Mesendoderm (in vitro differentiated cells): ENCODE data around the gene CCDC134.

Experiments used
- DNase-seq: peaks from one replicate; pipeline ENCODE4 v3.0.0; 2013
- H2AK5ac ChIP-seq: 2 replicates; pipeline ENCODE4 v1.6.1; 2013; ENCODE audit warnings: low read length, inconsistent platforms
- H2BK120ac ChIP-seq: 2 replicates; pipeline ENCODE4 v1.6.1; 2013; ENCODE audit warnings: low read depth, mild to moderate bottlenecking, low read length, moderate library complexity, mixed read lengths
- H2BK15ac ChIP-seq: replicated peaks from 2 replicates; pipeline ENCODE4 v1.6.1; 2013; ENCODE audit warnings: low read depth, mild to moderate bottlenecking, moderate library complexity
- H2BK5ac ChIP-seq: 2 replicates; pipeline ENCODE4 v1.6.1; 2013; ENCODE audit warnings: low read length, inconsistent platforms
- H3K18ac ChIP-seq: 2 replicates; pipeline ENCODE4 v1.6.1; 2013; ENCODE audit warnings: mild to moderate bottlenecking, low read length, mixed read lengths
- H3K23ac ChIP-seq: one replicate; pipeline ENCODE4 v1.6.1; 2013; ENCODE audit warnings: low read length
- H3K27ac ChIP-seq: 2 replicates; pipeline ENCODE4 v1.5.1; 2013; ENCODE audit warnings: low read depth, mild to moderate bottlenecking, inconsistent platforms, low read length, moderate library complexity
- H3K27me3 ChIP-seq: 2 replicates; pipeline ENCODE4 v1.6.1; 2013; ENCODE audit warnings: low read length, control low read depth, mild to moderate bottlenecking, inconsistent platforms; ENCODE audit not compliant: insufficient read depth, poor library complexity
- H3K36me3 ChIP-seq: 2 replicates; pipeline ENCODE4 v1.6.1; 2013; ENCODE audit warnings: low read length, inconsistent platforms; ENCODE audit not compliant: control insufficient read depth, insufficient read depth
- H3K4ac ChIP-seq: one replicate; pipeline ENCODE4 v1.6.1; 2013; ENCODE audit warnings: low read depth, mild to moderate bottlenecking, low read length, moderate library complexity
- H3K4me1 ChIP-seq: 2 replicates; pipeline ENCODE4 v1.6.1; 2013; ENCODE audit warnings: low read depth, low read length, inconsistent platforms; ENCODE audit not compliant: control insufficient read depth
- H3K4me2 ChIP-seq: 2 replicates; pipeline ENCODE4 v1.6.1; 2013; ENCODE audit warnings: low read length
- H3K4me3 ChIP-seq: 2 replicates; pipeline ENCODE4 v1.5.1; 2013; ENCODE audit warnings: mild to moderate bottlenecking, low read length
- H3K56ac ChIP-seq: one replicate; pipeline ENCODE4 v1.6.1; 2013; ENCODE audit warnings: low read length
- H3K79me1 ChIP-seq: 2 replicates; pipeline ENCODE4 v1.6.1; 2013; ENCODE audit warnings: low read length, inconsistent platforms
- H3K79me2 ChIP-seq: 2 replicates; pipeline ENCODE4 v1.6.1; 2013; ENCODE audit warnings: mild to moderate bottlenecking, low read length; ENCODE audit not compliant: control insufficient read depth, insufficient read depth
- H3K9ac ChIP-seq: 2 replicates; pipeline ENCODE4 v1.6.1; 2013; ENCODE audit warnings: low read length, inconsistent platforms
- H4K5ac ChIP-seq: one replicate; pipeline ENCODE4 v1.6.1; 2013; ENCODE audit warnings: low read length
- H4K8ac ChIP-seq: one replicate; pipeline ENCODE4 v1.6.1; 2013; ENCODE audit warnings: low read depth, mild to moderate bottlenecking, control low read depth, low read length, moderate library complexity
- WGBS: extraction: QIAGEN DNeasy Blood & Tissue Kit; methylation state at CpG from one replicate; pipeline ENCODE4 v1.1.7; 2013; ENCODE audit warnings: low lambda C conversion rate, missing lambda C conversion rate; ENCODE audit not compliant: insufficient coverage; ENCODE audit errors: extremely low coverage; 5-methylcytosine and 5-hydroxymethylcytosine counted together

CCDC134 gene

GRCh38 chr22:41780746-41781505 is 19.6 kb upstream of the CCDC134 start:
- Histone ChIP-seq H3K79me1 (no peaks in the 10 kb centered on the region), H3K27me3 (no peaks in the 10 kb centered on the region), H3K4me3 (no peak overlapping the region), H3K4me1 (no peaks in the 10 kb centered on the region), H3K56ac (no peak overlapping the region), H3K9ac (no peak overlapping the region), H3K4ac (no peak overlapping the region), H3K36me3 (no peaks in the 10 kb centered on the region), H3K79me2 (no peaks in the 10 kb centered on the region), H2BK15ac (no peak overlapping the region), H2BK5ac (no peak overlapping the region), H3K18ac (no peak overlapping the region), H3K4me2 (no peak overlapping the region), H2BK120ac (no peak overlapping the region), H4K5ac (no peak overlapping the region), H2AK5ac (no peak overlapping the region), H3K23ac (no peak overlapping the region), H4K8ac (no peak overlapping the region), H3K27ac (no peak overlapping the region)
- no CpG with 5 or more reads among the region's 11 CpGs for WGBS
- DNase-seq: peak; percentile 28

- Histone ChIP-seq H3K4me2 (no peak overlapping the region), H2AK5ac (no peak overlapping the region), H3K27me3 (no peaks in the 10 kb centered on the region), H2BK15ac (no peak overlapping the region), H3K4me1 (no peaks in the 10 kb centered on the region), H2BK120ac (no peak overlapping the region), H3K9ac (no peak overlapping the region), H3K18ac (no peak overlapping the region), H2BK5ac (no peak overlapping the region), H3K56ac (peak overlapping the region; percentile 56), H4K5ac (no peak overlapping the region), H3K79me1 (no peaks in the 10 kb centered on the region), H3K36me3 (no peaks in the 10 kb centered on the region), H4K8ac (no peak overlapping the region), H3K4ac (no peak overlapping the region), H3K27ac (no peak overlapping the region), H3K79me2 (no peaks in the 10 kb centered on the region), H3K4me3 (no peak overlapping the region), H3K23ac (no peak overlapping the region)
- no CpG with 5 or more reads among the region's 1 CpG for WGBS
- no peak for DNase-seq
Observed at GRCh38 chr22:41781507-41781906, 19.0 kb upstream of the CCDC134 start.

DNA sequence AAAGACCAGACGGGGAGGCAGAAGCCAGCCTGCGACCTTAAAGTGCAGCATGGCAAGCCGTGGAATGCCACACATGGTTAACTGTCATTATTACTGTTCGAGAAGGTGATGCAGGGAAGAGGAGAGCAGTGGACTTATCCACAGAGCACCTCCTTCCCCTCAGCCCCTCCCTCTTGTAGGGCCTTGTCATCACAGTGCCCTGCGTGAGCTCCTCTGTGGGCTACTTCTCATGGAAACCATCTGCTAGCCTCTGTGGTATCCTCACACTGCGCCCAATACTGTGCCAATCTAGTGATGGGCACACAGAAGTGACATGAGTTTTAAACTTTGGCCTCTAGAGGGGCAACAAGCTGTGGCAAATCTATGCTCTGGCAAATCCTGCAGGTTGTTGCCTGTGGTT is 18.2 kb upstream of the CCDC134 start:
- Histone ChIP-seq H3K79me2 (no peaks in the 10 kb centered on the region), H3K56ac (no peak overlapping the region), H2BK120ac (no peak overlapping the region), H3K4me3 (no peak overlapping the region), H3K79me1 (no peaks in the 10 kb centered on the region), H2BK15ac (no peak overlapping the region), H3K9ac (no peak overlapping the region), H3K23ac (no peak overlapping the region), H2BK5ac (no peak overlapping the region), H3K36me3 (no peaks in the 10 kb centered on the region), H3K27ac (no peak overlapping the region), H3K4me2 (no peak overlapping the region), H3K18ac (no peak overlapping the region), H3K27me3 (no peaks in the 10 kb centered on the region), H3K4me1 (no peaks in the 10 kb centered on the region), H2AK5ac (no peak overlapping the region), H3K4ac (no peak overlapping the region), H4K8ac (no peak overlapping the region), H4K5ac (no peak overlapping the region)
- no CpG with 5 or more reads among the region's 6 CpGs for WGBS
- DNase-seq: no peak

DNA sequence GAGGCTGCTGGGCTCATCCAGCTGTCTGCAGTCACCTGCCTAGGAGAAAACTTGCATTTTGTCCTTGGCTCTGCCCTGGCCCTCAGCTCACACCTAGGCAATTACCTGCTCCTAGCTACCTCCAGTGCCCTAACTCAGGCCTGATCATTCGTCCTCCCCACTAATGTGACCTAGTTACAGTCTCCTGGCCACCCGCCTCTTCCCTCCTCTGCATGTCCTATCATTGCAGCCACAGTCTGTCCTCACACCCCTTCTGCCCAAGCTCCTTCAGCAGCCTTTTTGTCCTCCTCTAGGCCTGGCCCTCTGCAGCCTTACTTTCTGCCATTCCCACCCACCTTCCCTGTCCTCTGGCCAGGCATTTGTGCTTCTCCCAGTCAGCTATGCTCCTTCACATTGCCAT is 17.7 kb upstream of the CCDC134 start:
- H2AK5ac ChIP-seq: no peak overlapping the region
- H3K9ac ChIP-seq: no peak overlapping the region
- WGBS: no CpG with 5 or more reads among the region's 2 CpGs
- H3K36me3 ChIP-seq: no peaks in the 10 kb centered on the region
- H3K4me1 ChIP-seq: no peaks in the 10 kb centered on the region
- H2BK5ac ChIP-seq: no peak overlapping the region
- H4K5ac ChIP-seq: no peak overlapping the region
- H3K79me2 ChIP-seq: no peaks in the 10 kb centered on the region
- no peaks in the 10 kb centered on the region for H3K27me3 ChIP-seq
- no peak overlapping the region for H4K8ac ChIP-seq
- H3K27ac ChIP-seq: no peak overlapping the region
- no peak overlapping the region for H3K23ac ChIP-seq
- DNase-seq: no peak
- H3K79me1 ChIP-seq: no peaks in the 10 kb centered on the region
- no peak overlapping the region for H3K56ac ChIP-seq
- H3K4me3 ChIP-seq: no peak overlapping the region
- no peak overlapping the region for H3K4me2 ChIP-seq
- H3K18ac ChIP-seq: no peak overlapping the region
- no peak overlapping the region for H3K4ac ChIP-seq
- no peak overlapping the region for H2BK120ac ChIP-seq
- no peak overlapping the region for H2BK15ac ChIP-seq

DNA sequence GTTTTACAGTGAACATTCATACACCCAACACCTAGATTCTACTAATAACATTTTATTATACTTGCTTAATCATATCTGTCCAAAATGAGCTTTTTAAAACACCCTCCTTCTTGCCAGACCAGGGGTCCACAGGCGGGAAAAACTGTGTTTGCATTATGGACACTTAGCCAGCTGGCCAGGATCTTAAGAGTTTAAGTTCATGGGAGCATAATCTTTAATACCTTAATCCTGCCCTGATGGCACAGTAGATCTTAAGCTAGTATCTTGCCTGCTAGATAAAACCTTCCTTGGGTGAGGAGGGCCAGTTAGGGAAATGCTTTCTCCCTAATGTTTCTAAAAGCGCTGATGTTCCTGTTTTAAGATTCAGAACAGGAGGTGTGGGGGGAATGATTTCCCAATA is 13.1 kb upstream of the CCDC134 start:
- no peak overlapping the region for H3K4me2 ChIP-seq
- H3K56ac ChIP-seq: no peak overlapping the region
- H3K27ac ChIP-seq: no peak overlapping the region
- no peak overlapping the region for H3K4me3 ChIP-seq
- no peaks in the 10 kb centered on the region for H3K27me3 ChIP-seq
- H2BK15ac ChIP-seq: no peak overlapping the region
- no peak overlapping the region for H2BK5ac ChIP-seq
- H4K5ac ChIP-seq: no peak overlapping the region
- H2AK5ac ChIP-seq: no peak overlapping the region
- H3K4me1 ChIP-seq: no peaks in the 10 kb centered on the region
- WGBS: no CpG with 5 or more reads among the region's 2 CpGs
- no peak for DNase-seq
- H3K36me3 ChIP-seq: no peaks in the 10 kb centered on the region
- H3K79me2 ChIP-seq: no peaks in the 10 kb centered on the region
- H2BK120ac ChIP-seq: no peak overlapping the region
- no peak overlapping the region for H3K23ac ChIP-seq
- H3K79me1 ChIP-seq: no peaks in the 10 kb centered on the region
- no peak overlapping the region for H3K4ac ChIP-seq
- no peak overlapping the region for H3K9ac ChIP-seq
- H3K18ac ChIP-seq: no peak overlapping the region
- no peak overlapping the region for H4K8ac ChIP-seq

DNA sequence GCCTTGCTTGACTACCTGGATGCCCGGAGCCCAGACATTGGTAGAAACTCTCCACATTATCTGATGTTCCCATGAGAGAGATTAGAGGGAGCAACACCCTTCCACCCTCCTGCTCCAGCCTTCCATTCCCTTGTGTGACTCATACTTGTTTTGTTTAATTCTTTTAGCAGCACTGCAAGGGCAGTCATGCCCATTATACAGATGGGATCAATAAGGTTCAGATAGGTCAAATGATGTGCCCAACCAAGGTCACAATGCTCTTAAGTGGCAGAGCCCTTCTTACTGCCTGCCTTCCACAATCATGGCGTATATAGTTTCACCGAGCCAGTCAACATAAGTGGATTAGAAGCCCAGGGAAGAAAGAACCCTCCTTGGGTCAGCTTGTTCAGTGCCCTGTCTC is 6.6 kb upstream of the CCDC134 start:
- H3K27me3 ChIP-seq: no peaks in the 10 kb centered on the region
- no peak overlapping the region for H2AK5ac ChIP-seq
- no peak overlapping the region for H2BK5ac ChIP-seq
- no CpG with 5 or more reads among the region's 3 CpGs for WGBS
- no peaks in the 10 kb centered on the region for H3K79me2 ChIP-seq
- no peak overlapping the region for H3K9ac ChIP-seq
- H3K23ac ChIP-seq: no peak overlapping the region
- H4K5ac ChIP-seq: no peak overlapping the region
- no peak overlapping the region for H3K27ac ChIP-seq
- no peak overlapping the region for H3K4ac ChIP-seq
- H3K36me3 ChIP-seq: no peaks in the 10 kb centered on the region
- no peak overlapping the region for H2BK120ac ChIP-seq
- H3K4me2 ChIP-seq: no peak overlapping the region
- H3K4me1 ChIP-seq: no peaks in the 10 kb centered on the region
- no peak overlapping the region for H4K8ac ChIP-seq
- no peaks in the 10 kb centered on the region for H3K79me1 ChIP-seq
- DNase-seq: no peak
- H2BK15ac ChIP-seq: no peak overlapping the region
- no peak overlapping the region for H3K18ac ChIP-seq
- H3K4me3 ChIP-seq: no peak overlapping the region
- H3K56ac ChIP-seq: no peak overlapping the region
